ENCODE data around the gene MFSD12.

The MFSD12 gene

GRCh38 chr19:3506384-3507340 lies 50.7 kb downstream of the MFSD12 start:
- peak overlapping the region; percentile 95 for H3K27ac ChIP-seq
- no peak for TF ChIP-seq CTCF (conservative IDR thresholded peaks at IDR 0.05)
- peak; percentile 64; the same call in 1 of the 2 replicates for TF ChIP-seq ZFX (IDR thresholded peaks at IDR 0.05)

GRCh38 chr19:3505598-3506383 lies 51.6 kb downstream of the MFSD12 start, which contains the start of gene FZR1:
Gene FZR1, plus strand, starts transcription at chr19:3506311. Its CDS starts 16,679 bp downstream, at chr19:3522990.
- TF ChIP-seq CTCF (conservative IDR thresholded peaks at IDR 0.05): no peak
- TF ChIP-seq ZFX (IDR thresholded peaks at IDR 0.05): peak; percentile 31; the same call in 1 of the 2 replicates

GRCh38 chr19:3504735-3505134 lies 52.7 kb downstream of the MFSD12 start:
- H3K27ac ChIP-seq: peak overlapping the region; percentile 95
- TF ChIP-seq ZFX (IDR thresholded peaks at IDR 0.05): no peak
- no peak for TF ChIP-seq CTCF (conservative IDR thresholded peaks at IDR 0.05)

More at GRCh38 chr19:3505598-3506383, 51.6 kb downstream of the MFSD12 start, which contains the start of gene FZR1:
- peak within 1 kb of the TSS; percentile 95 for H3K27ac ChIP-seq

GRCh38 chr19:3503036-3503572 lies 54.3 kb downstream of the MFSD12 start:
- no peak overlapping the region for H3K27ac ChIP-seq
- TF ChIP-seq ZFX (IDR thresholded peaks at IDR 0.05): no peak
- no peak for TF ChIP-seq CTCF (conservative IDR thresholded peaks at IDR 0.05)

GRCh38 chr19:3501780-3502179 lies 55.6 kb downstream of the MFSD12 start:
- TF ChIP-seq CTCF (conservative IDR thresholded peaks at IDR 0.05): no peak
- TF ChIP-seq ZFX (IDR thresholded peaks at IDR 0.05): no peak
- peak overlapping the region; percentile 95; the same call in 1 of the 2 replicates for H3K27ac ChIP-seq

GRCh38 chr19:3500429-3501101 lies 56.8 kb downstream of the MFSD12 start, which contains the start of gene DOHH:
Gene DOHH, minus strand, starts transcription at chr19:3500674. Its CDS starts 3,860 bp downstream, at chr19:3496814.
- TF ChIP-seq ZFX (IDR thresholded peaks at IDR 0.05): peak; percentile 52; the same call in 1 of the 2 replicates
- TF ChIP-seq CTCF (conservative IDR thresholded peaks at IDR 0.05): no peak
- peak within 1 kb of the TSS; percentile 95 for H3K27ac ChIP-seq
